Measurements from ENCODE around the gene IL19. TPM values are rescaled to one million over a fixed set of nuclear protein-coding genes. Genes with fewer than 3 reads are reported as not detected.

Gene IL19
- not detected in 2 replicates for total RNA-seq (ENCODE audit: low replicate concordance)

GRCh38 chr1:206770531-206771337, at the start of gene IL19:
IL19 (plus strand) TSS chr1:206770773; CDS start chr1:206836663, 65,890 bp downstream.

GRCh38 chr1:206772243-206772937, 1.8 kb downstream of the IL19 start, which contains the start of gene IL10:
IL10 (minus strand) TSS chr1:206772494; CDS start chr1:206772435, 59 bp downstream.

GRCh38 chr1:206864939-206865671, 94.5 kb downstream of the IL19 start, which contains the start of gene IL20:
IL20 (plus strand) TSS chr1:206865623; CDS start chr1:206865853, 230 bp downstream.

Other genes starting within 250 kb of the IL19 start
- 42.2 and 45.9 TPM in 2 replicates for gene EIF2D, start 158.3 kb upstream of the IL19 start, total RNA-seq (ENCODE audit: low replicate concordance)
- gene DYRK3, start 135.2 kb upstream of the IL19 start, total RNA-seq (ENCODE audit: low replicate concordance): 14.0 and 19.7 TPM in 2 replicates
- gene MAPKAPK2, start 85.9 kb upstream of the IL19 start, total RNA-seq (ENCODE audit: low replicate concordance): 25.5 and 30.7 TPM in 2 replicates
- gene IL10, start 1.7 kb downstream of the IL19 start, total RNA-seq (ENCODE audit: low replicate concordance): not detected in 2 replicates
- gene IL20, start 94.8 kb downstream of the IL19 start, total RNA-seq (ENCODE audit: low replicate concordance): not detected in 2 replicates
- gene IL24, start 126.7 kb downstream of the IL19 start, total RNA-seq (ENCODE audit: low replicate concordance): not detected in 2 replicates
- gene FCMR, start 151.2 kb downstream of the IL19 start, total RNA-seq (ENCODE audit: low replicate concordance): not detected in 2 replicates
- not detected in 2 replicates for gene PIGR, start 175.7 kb downstream of the IL19 start, total RNA-seq (ENCODE audit: low replicate concordance)
- not detected in 2 replicates for gene FCAMR, start 199.7 kb downstream of the IL19 start, total RNA-seq (ENCODE audit: low replicate concordance)